GM21619 (cell line): ENCODE data around the gene RNGTT.
A peak's percentile ranks its signal among the peaks of the same experiment; 100 is the strongest.

Source experiments
- ATAC-seq: cut with Tn5 transposase; IDR thresholded peaks from one replicate; pipeline ENCODE4 v1.9.1; 2021; ENCODE audit not compliant: unreplicated experiment

The RNGTT gene

DNA sequence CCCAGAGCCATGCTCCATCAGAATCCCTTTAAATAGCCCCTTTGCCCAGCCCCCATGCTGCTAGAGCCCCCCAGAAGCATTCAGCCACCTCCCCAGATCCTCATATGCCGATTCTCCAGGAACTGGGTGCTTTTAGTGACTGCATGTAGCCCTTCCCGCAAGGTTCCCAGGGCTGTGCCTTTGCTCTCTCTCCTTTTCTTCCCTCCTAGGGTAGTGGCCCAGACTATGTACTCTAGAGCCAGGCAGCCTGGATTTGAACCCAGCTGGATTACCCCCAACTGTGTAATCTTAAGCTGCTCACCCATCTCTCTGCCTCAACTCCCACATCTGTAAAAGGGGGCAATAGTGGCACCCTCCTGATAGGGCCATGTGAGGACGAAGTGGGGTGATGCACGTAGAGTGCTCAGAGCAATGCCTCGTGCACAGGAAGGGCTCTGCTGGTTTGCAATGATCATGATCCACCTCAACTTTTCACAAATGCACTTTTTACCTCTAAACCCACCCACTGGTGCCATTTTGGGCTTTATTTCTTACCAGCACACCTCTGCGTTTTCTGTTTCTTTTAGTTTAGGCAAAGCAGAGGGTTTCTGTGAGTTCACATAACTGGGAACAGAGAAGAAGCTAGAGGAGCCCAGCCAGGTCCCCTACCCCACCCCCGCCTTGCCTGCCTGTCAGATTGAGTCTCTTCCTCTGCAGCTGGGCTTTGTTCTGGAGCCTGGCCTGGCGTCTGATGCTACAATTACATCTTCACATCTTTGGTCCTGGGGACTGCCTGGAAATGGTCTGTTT is 396.5 kb downstream of the RNGTT start:
- ATAC-seq: peak; percentile 60

DNA sequence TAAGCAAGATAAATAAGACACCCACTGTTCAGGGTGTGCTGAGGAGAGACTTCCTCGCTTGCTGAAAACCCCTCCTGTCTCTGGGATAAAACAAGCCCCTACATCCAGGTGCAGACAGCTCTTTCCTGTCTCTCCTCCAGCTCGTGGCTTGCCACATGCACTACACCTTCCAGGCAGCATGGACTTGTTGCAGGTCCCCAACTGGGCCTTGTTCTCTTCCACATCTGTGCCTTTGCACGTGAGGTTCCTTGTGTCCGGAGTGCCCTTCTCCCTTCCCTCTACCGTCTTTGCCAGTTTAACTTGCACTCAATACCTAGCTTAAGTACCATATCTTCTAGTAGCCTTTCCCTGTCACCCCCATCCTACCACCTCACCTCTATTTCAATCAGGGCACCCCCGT is 397.6 kb downstream of the RNGTT start:
- no peak for ATAC-seq

DNA sequence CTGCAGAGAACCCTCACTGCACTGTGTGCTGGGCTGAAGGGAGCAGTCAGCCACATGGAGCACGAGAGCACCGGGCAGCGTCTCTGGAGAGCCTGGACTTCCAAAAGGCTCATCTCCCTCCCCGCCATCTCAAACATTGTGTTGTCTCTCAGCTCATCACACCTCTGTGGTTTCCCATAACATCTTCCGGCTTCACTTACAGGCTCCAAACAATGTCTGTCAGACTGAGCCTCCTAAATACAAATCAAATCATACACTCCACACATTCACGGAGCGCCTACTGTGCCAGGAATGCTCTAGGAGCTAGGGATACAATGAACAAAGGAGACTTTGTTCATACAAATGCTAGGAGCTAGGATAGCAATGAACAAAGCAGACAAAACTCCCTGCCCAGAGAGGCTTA is 398.0 kb downstream of the RNGTT start:
- ATAC-seq: no peak

DNA sequence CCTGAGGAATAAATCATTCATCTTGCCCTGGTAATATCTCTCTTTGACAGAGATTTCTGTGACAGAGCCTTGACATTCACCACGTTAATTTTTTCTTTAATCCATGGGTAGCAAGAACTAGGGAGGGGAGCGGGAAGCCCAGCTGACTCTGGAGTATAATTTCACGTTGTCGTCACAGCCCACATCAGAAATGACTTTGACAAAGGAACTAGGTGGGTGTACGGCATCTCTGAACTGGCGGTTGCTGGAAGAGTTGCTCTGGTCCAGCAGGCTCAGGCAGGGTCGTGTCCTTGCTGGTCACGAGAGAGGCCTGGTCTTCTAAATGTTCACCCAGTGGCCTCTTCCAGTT is 400.2 kb downstream of the RNGTT start:
- no peak for ATAC-seq

DNA sequence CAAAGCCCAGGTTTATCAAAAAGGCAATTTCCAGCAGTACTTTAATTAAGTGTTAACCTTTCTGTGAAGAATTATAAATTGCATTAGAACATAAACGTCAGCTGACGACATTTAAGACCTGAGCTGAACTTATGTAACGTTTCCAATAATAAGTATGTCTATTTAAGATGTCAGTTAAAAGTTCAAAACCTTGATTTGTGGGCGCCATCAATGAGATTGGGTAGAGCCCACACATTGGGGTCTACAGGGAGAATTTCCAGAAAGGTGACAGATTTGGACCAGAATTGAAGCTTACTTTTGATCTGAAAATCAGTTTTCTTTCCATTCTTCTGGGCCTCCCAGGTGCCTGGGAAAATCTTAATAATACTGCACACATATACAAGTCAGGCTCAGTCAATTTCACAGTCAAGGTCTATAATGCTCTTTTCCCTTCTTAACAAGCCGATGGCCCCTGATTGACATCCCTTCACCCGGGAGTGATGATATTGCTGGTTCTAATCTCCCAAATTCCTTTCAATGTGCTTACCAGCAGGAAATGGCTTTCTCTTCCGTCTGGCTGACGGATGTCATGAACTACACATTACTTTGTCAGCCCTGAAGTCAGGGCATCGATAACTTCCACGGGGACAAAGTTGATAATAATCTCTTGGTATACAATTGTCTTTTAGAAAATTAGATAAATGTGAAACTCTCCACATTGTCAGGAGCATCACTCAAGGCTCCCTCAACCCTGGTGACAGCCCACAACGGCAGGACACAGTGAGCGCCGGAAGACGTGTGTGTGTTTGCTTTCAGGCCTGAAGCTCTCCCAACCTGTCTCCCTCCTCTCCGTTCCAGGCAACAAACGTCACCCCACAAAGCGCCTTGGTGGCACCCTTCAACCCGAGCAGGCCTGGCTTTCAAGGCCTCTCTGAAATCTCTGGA is 400.8 kb downstream of the RNGTT start:
- ATAC-seq: no peak

DNA sequence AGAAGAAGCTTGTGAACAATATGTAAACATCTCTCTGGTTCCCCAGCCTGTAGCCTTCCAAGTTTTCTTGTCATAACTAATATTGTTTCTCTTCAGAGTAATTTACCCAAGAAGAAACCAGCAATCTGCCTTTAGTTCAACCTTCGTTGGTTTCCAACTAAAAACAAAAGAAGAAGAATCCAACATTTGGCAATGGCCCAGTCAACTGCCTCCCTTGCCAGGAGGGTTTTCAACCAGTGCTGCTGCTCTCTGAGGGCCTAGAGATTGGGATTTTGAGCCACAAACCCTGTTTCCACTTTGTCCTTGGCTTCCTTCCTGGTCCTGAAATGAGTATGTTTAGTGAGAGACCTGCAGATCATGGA is 401.5 kb downstream of the RNGTT start:
- ATAC-seq: no peak

DNA sequence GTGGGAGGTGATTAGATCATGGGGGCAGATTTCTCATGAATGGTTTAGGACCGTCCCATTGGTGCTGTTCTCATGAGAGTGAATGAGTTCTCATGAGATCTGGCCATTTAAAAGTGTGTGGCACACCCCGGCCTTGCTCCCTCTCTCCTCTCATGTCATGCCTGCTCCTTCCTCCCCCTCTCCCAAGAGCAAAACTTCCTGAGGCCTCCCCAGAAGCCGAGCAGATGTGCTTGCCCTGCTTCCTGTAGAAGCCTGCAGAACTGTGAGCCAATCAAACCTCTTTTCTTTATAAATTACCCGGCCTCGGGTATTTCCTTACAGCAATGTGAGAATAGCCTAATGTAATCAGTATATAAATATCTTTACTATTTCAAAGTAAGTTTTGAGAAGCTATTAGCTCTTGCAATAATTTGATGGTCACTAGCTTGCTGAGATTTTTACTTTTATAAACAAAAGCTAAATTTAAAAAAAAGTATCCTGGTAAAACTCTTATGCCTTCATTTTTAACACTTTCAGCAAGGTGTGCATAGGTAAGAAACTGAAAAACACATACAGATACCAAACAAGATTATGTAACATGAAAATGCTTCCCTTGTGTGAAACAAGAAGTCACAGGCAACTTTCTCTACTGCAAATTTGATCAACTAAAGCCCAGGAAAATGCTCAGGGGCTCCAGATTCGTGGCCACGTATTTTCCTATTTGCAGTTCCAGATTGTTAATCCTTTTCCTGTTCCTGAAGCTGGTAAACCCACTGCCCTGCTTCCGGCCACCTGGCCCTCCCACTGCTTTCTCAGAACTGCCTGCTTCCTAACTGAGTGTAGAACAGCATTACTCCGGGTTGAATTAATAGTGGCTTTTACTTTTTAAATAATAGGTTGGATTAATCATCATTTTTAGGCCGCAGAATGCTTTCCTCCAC is 402.1 kb downstream of the RNGTT start:
- no peak for ATAC-seq
